SH-SY5Y (cell line): Measurements from ENCODE around the gene C2orf81.

Experiments
- GATA2 ChIP-seq: IDR thresholded peaks from 2 replicates; pipeline ENCODE4 v1.6.1; 2011; ENCODE audit warnings: mild to moderate bottlenecking, low read depth, low read length
- GATA3 ChIP-seq: IDR thresholded peaks from 2 replicates; pipeline ENCODE4 v1.6.1; 2011; ENCODE audit warnings: low read depth, mild to moderate bottlenecking, low read length, moderate library complexity

DNA sequence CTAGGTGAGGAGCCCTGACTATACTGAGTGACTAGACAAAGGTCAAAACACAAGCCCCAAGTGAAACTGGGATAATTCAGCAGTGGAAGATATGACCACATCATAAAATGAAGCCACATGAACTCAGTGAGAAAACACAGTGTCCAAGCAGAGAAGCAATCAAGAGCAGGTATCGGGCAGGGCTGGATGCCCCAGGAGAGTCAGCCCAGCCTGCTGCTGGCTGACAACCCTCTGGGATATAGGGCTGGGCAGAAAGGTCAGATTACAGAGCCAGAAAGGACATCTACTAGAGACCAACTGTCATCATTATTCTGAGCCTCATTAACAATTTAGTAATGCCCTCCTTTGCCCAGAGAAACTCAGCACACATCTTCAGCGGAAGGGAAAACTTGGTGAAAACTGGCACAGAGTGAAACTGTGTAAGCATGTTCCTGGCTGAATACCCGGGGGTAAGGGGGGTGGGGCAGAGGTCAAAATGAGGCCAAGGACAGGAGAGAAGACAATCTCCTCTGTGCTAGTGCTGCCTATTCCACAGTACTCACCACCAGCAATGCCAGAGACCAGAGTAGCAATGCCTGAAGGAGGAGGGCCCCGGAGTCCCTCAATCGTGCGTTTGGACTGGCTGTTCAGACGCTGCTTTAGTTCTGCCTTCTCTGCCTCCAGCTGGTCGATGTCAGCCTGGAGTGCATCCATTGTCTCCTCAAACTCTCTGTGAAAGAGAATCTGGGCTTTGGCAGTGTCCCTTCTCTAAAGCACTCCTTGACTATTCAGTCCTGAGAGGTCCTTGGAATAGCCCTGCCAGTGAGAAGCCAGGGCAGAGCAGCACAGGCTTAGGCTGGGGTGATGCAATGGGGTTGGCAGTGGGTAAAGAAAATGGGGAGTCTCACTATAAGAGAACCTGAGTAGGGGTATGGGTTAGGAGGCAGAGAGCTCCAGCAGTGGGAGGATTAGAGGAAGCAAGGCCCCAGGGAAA lies 56.6 kb downstream of the C2orf81 start:
- TF ChIP-seq GATA2 (no peak), GATA3 (no peak)
